ENCODE results near the gene JMJD1C.

GRCh38 chr10:63164166-63164623 lies 301.6 kb downstream of the JMJD1C start:
- TF ChIP-seq YY1 (IDR thresholded peaks at IDR 0.05; ENCODE audit: insufficient read depth, insufficient read length) (no peak), ZNF274 (IDR thresholded peaks at IDR 0.05; ENCODE audit: low read depth, low read length) (no peak), SUZ12 (IDR thresholded peaks at IDR 0.05; ENCODE audit: extremely low read depth, insufficient read depth, insufficient read length) (no peak)

Measured in NT2/D1 (cell line).